ENCODE data around the gene TMC6.
"Not testable (repeated sequence)": the region's sequence is repeated elsewhere in the genome, so short reads cannot be mapped to it uniquely, and the experiment has no call there.

TMC6 gene, protein sequence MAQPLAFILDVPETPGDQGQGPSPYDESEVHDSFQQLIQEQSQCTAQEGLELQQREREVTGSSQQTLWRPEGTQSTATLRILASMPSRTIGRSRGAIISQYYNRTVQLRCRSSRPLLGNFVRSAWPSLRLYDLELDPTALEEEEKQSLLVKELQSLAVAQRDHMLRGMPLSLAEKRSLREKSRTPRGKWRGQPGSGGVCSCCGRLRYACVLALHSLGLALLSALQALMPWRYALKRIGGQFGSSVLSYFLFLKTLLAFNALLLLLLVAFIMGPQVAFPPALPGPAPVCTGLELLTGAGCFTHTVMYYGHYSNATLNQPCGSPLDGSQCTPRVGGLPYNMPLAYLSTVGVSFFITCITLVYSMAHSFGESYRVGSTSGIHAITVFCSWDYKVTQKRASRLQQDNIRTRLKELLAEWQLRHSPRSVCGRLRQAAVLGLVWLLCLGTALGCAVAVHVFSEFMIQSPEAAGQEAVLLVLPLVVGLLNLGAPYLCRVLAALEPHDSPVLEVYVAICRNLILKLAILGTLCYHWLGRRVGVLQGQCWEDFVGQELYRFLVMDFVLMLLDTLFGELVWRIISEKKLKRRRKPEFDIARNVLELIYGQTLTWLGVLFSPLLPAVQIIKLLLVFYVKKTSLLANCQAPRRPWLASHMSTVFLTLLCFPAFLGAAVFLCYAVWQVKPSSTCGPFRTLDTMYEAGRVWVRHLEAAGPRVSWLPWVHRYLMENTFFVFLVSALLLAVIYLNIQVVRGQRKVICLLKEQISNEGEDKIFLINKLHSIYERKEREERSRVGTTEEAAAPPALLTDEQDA

DNA sequence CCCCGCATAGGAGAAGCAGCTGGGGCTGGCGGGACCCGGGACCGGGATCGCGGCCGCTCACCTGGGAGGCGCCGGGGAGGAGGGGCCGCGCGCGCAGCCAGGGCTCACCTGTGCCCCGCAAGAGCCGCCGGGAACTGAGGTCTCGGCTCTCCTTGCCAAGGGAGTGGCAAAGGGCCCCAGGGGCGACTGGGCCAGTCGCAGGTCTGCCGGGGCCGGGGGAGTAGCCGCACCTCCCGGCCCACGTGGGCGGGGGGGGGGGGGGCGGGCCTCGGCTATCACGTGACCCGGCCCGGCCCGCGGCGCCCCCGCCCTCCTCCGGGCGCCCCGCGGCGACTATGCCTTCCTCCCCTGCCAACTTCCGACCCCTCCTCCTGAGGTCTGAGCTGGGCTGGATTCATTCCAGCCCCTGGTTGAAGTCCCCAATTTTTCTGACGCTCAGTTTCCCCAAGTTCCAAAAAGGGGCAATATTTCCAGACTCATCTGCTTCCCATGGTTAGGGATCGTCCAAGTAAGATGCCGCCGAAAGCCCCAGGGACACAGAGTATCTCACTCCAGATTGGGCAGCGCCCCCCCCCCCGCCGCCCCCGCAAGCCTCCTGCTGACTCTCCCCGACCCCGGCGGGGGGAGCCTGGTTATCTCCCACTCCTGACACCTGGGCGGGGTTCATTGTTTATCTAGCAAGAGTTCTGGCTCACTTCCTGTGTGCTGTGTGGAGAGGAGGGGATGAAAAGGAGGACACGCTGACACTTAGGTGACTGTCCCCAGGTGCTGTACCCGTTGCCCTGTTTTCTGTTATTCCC, at the start of gene TMC6:
Gene TMC6 (minus strand): TSS at position 205 of the 800 bp plus-strand sequence. CDS start 1,923 bp downstream, outside the sequence.
- DNase-seq (ENCODE audit: low spot score): no peak

DNA sequence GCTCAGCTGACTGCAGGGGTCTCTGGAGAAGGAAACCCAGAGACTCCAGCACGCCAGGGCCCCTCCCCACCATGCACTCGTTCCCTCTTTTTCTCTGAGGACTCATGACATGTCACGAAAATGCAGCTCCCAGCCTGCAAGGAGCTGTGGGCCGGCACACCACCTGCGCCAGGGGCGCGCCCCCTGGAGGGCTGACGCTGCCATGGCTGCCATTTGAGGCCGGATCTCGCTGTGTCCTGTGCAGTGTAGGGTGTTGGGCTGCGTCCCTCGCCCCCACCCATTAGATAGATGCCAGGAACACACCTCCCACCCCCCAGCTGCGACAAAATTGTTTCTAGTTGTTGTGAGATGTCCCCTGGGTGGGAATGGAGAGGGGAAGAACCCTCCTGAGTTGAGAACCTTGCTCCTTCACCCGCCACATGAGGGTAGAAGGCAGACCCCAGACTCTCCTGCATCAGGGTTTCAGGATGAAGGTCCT, 48.0 kb upstream of the TMC6 start:
- peak; percentile 20 for DNase-seq (ENCODE audit: low spot score)

DNA sequence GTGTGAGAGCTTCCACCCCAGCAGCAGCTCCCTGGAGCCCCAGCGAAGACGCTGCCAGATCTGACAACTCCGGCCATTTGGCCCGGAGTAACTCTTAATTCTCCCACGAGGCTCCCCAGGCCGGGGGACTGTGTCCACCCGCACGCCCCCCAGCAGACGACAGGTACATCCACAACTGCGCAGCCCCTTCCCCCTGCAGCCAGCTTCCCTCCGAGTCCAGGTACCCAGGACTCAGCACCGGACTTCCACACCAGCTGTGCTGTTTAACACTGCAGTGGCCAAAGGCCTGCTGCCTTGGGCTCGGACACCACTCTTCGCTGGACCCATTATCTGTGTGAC, 47.1 kb upstream of the TMC6 start:
- no peak for DNase-seq (ENCODE audit: low spot score)

DNA sequence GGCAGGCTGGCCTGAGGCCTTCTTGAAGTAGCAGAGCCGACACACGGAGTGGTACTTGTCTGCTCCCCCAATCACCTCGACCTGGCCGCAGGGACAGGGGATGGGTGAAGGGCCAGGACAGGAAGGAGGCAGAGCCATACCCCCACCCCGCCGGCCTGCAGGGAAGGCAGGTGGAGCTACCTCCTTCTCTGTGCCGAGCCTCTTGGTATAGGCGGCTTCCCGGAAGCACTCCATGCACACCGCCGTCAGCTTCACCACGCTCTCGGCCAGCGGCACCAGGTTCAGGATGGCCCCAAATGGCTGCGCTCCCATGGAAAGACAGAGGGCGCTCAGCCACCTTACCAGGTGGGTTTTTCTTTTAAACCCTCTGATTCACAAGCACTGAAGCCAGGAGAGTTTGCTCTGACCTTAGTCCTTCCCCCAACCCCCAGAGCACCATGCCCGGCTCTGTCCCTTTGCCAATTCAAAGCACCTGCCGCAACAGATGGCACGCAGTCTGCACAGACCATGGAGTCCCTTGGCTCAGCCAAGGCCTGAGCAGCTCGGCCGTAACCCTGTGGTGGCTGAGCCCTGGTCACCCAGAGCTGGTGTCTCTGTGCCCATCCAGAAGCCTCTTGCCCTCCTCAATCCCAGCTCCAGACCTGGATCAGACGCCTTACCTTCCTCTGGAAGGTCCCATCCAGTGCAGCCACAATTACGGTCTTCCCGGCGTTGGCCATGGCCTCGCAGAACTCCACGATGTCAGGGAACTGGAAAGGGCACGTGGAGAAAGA, 46.5 kb upstream of the TMC6 start:
- DNase-seq (ENCODE audit: low spot score): no peak

DNA sequence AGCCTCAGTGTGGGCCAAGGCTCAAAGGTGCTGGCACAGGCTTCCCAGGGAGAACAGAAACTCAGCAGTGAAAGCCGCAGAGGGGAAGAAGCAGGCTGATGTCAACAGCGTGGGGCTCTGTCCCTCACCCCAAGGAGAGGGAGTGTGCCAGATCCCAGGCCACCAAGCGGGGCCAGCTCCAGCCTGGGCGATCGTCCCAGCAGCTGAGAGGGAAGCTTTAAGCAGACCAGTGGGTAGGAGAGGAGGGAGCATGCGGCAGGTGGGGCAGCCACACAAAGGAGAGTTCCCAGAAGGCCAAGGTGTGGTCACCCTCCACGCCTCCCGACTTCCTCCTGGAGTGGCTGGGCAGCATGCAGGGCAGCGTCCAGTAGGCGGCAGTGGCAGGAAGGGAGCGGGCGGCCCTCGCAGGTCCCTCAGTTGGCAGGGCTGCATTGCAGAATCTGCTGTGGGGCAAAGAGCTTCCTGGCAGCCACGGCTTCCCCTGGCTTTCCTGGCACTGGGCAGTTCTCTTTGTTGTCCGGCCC, 45.9 kb upstream of the TMC6 start:
- no peak for DNase-seq (ENCODE audit: low spot score)

DNA sequence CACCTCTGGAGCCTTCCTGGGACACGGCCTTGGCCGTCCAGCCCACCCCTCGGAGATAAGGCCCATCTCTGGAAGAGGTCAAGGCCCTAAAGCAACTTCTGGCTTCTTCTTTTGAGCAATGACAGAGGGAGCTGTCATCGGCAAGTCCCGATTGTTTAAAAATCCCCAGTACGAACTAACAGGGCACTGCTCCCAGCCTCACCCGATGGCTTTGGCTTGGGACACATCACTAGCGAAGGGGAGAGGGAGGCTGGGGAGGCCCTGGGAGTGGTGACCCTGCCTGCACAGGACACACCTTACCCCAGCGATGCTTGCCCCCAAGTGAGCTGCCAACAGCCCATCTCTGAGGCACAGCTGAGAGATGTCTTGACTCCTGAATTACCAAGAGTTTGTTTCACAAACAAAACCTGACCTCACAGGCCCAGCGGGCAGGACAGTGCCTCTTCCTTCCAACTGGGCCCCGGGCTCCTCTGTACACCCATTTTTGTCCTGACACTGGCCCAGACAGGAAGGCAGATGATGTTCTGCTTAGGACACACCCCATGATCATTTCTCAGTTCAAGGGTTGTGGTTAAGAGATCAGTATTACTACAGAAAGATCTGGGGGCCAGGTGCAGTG, 44.7 kb upstream of the TMC6 start:
- DNase-seq (ENCODE audit: low spot score): no peak

DNA sequence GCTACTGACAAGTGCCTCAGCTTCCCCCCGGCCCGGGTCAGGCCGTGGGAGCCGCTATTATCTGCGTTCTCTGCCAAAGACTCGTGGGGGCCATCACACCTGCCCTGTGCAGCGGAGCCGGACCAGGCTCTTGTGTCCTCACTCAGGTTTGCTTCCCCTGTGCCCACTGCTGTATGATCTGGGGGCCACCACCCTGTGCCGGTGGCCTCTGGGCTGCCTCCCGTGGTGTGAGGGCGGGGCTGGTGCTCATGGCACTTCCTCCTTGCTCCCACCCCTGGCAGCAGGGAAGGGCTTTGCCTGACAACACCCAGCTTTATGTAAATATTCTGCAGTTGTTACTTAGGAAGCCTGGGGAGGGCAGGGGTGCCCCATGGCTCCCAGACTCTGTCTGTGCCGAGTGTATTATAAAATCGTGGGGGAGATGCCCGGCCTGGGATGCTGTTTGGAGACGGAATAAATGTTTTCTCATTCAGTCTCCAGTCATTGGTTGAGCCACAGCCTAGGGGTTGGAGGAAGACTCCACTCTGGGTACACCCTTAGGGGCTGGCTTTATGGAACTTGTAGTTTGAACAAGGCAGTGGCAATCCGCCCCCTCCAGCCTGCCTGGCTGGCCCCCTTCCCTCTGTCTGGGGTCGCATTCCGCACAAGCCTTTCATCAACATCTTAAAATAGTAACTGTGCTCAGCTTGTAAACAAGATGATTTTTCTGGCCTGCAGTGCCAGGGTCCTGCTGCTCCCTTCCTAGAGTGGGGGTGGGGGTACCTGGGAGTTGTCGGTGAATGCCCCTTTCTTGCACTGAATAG, 43.9 kb upstream of the TMC6 start:
- no peak for DNase-seq (ENCODE audit: low spot score)

DNA sequence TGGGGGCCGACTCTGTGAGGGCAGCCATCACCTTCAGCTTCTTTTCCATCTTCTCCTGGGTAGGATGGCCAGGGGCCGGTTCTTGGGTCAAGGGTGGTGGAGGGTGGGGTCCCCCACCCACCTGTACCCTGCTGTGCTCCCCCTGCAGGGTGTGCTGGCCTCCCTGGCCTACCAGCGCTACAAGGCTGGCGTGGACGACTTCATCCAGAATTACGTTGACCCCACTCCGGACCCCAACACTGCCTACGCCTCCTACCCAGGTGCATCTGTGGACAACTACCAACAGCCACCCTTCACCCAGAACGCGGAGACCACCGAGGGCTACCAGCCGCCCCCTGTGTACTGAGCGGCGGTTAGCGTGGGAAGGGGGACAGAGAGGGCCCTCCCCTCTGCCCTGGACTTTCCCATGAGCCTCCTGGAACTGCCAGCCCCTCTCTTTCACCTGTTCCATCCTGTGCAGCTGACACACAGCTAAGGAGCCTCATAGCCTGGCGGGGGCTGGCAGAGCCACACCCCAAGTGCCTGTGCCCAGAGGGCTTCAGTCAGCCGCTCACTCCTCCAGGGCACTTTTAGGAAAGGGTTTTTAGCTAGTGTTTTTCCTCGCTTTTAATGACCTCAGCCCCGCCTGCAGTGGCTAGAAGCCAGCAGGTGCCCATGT, 43.2 kb upstream of the TMC6 start:
- DNase-seq (ENCODE audit: low spot score): not testable (repeated sequence)

DNA sequence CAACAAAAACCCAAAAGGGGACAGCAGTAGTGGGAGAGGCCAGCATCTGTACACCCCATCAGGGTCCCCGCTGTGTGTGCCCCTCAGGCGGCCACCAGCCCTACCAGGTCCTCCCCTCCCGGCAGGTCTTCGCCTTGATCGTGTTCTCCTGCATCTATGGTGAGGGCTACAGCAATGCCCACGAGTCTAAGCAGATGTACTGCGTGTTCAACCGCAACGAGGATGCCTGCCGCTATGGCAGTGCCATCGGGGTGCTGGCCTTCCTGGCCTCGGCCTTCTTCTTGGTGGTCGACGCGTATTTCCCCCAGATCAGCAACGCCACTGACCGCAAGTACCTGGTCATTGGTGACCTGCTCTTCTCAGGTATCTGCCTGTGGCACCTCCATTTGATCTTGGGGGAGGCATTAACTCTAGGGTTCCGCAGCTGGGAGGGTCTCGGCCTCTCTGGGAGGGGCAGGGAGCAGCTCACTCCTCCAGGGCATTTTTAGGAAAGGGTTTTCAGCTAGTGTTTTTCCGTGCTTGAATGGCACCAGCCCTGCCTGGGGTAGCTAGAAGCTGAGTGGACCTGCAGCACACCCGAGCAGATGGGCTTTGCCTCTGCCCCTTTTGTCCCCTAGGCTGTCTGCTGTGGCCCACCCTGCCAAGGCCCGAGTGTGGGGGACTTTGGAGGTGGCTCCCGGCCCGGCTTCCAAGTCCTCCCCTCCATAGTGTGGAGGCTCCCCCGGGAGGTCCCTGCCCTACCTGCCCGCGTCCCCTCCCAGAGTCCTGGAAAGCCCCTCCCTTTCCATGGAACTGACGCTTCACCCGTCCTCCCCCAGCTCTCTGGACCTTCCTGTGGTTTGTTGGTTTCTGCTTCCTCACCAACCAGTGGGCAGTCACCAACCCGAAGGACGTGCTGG, 42.4 kb upstream of the TMC6 start:
- DNase-seq (ENCODE audit: low spot score): no peak

DNA sequence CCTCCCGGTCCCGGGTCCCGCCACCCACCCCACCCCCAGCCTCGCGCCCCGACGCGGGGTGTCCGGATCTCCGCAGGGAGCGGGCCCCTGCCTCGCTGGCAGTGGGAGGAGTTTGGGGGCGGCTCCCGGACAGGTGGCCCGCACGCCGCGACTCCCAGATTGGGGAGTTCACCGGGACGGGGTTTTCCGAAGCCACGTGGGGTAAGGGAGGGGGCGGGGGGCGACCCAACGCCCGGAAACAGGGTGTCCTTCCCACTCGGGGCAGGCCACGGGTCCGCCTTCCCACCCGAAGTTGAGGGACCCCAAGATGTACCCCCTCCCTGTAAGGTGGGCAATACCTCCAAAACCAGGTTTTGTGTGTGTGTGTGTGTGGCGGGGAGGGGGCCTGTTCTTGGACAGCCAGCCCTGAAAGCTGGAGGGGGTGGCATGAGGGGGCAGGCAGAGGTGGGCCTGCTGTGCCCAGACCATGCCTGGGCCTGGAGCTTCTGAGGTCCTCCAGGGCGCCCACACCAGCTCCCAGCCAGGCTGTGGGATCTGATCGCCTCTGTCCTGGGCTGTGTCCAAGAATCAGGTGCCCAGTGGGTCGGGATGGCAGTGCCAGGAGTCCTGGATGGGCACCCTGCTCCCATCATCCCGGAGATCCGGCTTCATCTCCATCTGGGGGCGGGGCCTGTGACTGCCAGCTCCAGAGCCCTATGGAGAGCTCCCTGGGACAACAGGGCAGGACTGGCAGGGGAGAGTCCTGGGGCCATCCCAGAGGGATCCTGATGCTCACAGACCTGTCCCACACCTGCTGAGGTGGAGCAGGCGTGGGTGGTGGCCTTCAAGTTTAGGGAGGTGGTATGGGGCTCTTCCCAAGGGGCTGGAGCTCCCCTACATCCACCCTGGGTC, 40.6 kb upstream of the TMC6 start:
- peak; percentile 67 for DNase-seq (ENCODE audit: low spot score)

DNA sequence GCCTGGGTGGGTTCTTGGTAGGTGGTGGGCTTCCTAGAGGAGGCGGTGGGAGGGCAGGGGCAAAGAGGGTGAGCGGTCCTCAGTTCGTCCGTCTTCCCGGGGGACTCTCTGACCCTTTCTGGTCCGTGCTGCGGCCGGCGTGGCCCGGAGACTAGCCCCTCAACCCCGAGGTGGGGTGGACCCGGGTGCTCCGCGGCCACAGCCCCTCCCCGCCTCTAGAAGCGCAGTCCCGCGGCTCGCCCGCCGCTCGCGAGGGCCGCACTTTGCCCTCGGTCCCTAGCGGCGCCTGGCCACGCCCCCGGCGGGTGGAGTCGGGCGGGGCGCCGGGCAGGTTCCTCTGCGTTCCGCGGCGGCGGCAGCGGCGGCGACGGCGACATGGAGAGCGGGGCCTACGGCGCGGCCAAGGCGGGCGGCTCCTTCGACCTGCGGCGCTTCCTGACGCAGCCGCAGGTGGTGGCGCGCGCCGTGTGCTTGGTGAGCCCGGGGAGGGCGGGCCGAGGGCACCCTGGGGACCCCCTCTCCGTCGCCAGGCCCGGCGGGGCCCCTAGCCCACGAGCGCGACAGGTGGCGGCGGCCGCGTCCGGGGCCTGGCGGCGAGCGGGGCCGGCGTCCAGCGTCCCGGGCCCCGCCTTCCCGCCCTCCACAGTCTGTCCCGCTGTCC, 39.8 kb upstream of the TMC6 start, which contains the start of gene SYNGR2:
Gene SYNGR2 (plus strand): TSS at position 340 of the 661 bp plus-strand sequence. CDS start 36 bp downstream, at position 376.
- DNase-seq (ENCODE audit: low spot score): peak; percentile 87

DNA sequence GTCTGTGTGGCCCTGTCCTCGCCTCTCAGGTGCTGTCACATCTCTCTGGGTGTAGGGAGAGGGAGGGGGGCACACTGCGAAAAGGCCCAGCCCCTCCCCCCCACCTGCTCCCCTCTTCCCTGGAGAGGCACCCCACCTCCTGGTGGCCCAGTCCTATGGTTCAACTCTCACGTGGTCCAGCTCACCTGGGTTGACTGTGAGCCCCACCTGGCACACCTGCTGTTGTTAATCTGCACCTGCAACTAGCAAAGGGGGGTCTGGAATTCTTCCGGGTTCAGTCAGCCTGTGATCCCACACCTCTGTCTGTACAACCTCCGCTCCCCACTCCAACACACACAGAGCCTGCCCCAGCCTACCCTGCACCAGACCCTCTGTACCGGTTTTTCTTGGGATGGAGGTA, 37.9 kb upstream of the TMC6 start:
- no peak for DNase-seq (ENCODE audit: low spot score)

DNA sequence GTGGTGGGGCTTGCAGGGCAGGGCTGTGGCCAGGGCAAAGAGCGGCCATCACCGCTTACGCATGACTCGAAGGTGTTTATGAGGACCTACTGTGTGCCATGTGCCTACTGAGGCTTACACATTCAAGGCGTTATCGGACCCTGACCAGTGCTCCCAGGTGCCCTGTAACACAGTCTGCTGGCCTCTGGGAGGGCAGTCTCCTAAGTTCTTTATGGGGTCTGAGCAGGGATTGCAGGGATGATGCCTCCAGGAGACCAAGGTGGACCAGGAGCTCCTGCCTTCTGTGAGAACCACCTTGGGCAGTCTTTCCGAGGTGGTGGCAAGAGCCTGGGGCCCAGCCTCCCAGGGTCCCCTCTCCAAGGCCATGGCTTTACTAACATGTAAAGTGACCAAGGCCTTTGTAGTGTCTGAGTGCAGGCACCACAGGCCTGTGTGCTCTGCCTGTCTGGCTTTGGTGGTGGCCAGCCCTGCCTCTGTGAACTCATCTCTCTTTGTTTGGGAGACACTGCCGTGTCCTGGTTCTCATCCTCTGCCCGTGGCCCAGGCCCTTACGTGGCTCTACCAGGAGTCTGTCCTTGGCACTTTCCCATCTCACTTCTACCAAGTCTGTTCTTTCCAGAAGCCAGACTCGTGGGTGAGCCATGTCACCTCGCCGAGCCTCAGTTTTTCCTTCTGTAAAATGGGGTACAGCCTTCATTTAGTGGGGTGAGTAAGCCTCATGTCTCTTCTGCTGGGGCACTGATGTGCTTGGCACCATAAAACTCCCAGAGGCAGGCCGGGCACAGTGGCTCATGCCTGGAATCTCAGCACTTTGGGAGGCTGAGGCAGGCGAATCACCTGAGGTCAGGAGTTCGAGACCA, 36.4 kb upstream of the TMC6 start:
- no peak for DNase-seq (ENCODE audit: low spot score)

DNA sequence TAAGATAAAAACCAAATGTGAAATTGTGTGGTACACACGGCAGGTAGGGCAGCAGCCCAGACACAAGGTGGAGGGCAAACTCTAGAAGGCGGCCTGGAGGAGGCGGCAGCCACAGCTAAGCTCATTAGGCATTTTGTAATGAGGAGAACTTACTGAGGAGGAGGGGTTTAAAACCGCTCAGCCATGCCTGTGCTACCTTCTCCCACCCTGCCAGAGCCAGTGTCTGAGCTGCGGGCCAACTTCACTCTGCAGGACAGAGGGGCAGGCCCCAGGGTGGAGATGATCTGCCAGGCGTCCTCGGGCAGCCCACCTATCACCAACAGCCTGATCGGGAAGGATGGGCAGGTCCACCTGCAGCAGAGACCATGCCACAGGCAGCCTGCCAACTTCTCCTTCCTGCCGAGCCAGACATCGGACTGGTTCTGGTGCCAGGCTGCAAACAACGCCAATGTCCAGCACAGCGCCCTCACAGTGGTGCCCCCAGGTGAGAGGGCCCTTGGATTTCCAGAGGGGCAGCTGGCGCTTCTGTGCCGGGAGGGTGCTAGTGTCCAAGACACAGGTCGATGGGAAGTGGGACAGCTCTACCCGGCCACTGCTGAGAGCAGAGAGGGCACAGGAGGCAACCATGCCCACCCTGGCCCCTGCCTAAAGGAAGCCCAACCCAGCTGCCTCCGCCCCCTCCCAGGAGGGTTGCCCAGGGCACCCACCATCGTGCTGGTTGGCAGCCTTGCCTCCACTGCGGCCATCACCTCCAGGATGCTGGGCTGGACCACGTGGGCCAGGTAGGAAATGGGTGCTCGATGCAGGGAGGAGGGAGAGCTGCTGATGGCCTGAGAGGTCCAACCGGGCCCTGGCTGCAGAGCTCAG, 35.6 kb upstream of the TMC6 start:
- DNase-seq (ENCODE audit: low spot score): no peak

Data from COLO829 (cell line).